Right hindlimb (tissue), 1 donor: ENCODE data around the gene MYO6.

Experiments used
- DNase-seq: peaks from one replicate; pipeline ENCODE4 v3.0.0-alpha.2; 2018

MYO6 gene

GRCh38 chr6:75968143-75968542, 219.1 kb downstream of the MYO6 start:
- no peak for DNase-seq
